ENCODE results near the gene SS18. TPM values are rescaled to one million over a fixed set of nuclear protein-coding genes. Genes with fewer than 3 reads are reported as not detected.

SS18 gene
- 44.5 to 54.0 TPM (median 51.4 TPM) in 5 replicates for total RNA-seq (2022; extraction: Qiagen RNA extraction)

GRCh38 chr18:26090130-26091046, at the start of gene SS18:
Gene SS18, minus strand, starts transcription at chr18:26090613. Its CDS starts 44 bp downstream, at chr18:26090569.

DNA sequence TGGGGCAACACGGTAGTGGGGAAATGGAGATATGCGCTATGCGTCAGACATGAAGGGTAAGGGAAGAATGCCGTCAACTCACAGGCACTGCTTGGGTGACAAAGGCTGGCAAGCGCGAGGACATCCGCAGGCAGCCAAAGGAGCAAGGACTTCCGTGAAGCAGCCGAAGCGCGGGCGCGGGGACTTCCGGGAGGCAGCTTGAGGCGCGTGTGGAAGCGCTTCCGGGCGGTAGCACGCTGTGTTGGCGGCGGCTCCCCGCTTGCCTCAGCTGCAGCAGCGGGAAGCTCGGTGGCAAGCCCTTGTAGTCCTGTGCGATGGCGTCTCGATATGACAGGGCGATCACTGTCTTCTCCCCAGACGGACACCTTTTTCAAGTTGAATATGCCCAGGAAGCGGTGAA, 43.2 kb upstream of the SS18 start, which contains the start of gene PSMA8:
Gene PSMA8 (plus strand): TSS at position 218 of the 400 bp plus-strand sequence. CDS start 97 bp downstream, at position 315.

Other genes with a start within 250 kb of the SS18 start
- gene PSMA8, start 43.3 kb upstream of the SS18 start, total RNA-seq (2022; extraction: Qiagen RNA extraction), result not detected in 5 replicates
- 3.7 to 5.1 TPM (median 3.9 TPM) in 5 replicates for gene TAF4B, start 135.8 kb upstream of the SS18 start, total RNA-seq (2022; extraction: Qiagen RNA extraction)